Measurements from ENCODE around the gene SEMA5B. TPM values are rescaled to one million over a fixed set of nuclear protein-coding genes. Genes with fewer than 3 reads are reported as not detected.

SEMA5B gene
- total and polyA plus RNA-seq, 2 experiments from 2014 or later, result 8.0 to 26.8 TPM

GRCh38 chr3:122932251-122932967, 95.2 kb downstream of the SEMA5B start:
- Mint-ChIP-seq H3K36me3 (ENCODE audit: low read depth) (no peaks in the 10 kb centered on the region), H3K4me1 (no peaks in the 10 kb centered on the region), H3K27ac (no peak overlapping the region), H3K4me3 (no peak overlapping the region), H3K27me3 (ENCODE audit: insufficient read depth, low read depth, poor library complexity) (peaks cover 8% of the 10 kb centered on the region), H3K9me3 (no peaks in the 10 kb centered on the region)
- no peak for ATAC-seq
- H3K4me1 ChIP-seq (ENCODE audit: insufficient read depth), result no peaks in the 10 kb centered on the region
- no peaks in the 10 kb centered on the region for H3K79me2 ChIP-seq (replicated peaks; ENCODE audit: insufficient read depth)
- H3K27ac ChIP-seq (ENCODE audit: low read depth), result no peak overlapping the region
- no peaks in the 10 kb centered on the region for H3F3A ChIP-seq (replicated peaks; ENCODE audit: low read depth)
- no peak for DNase-seq (ENCODE audit: low spot score)
- no peaks in the 10 kb centered on the region; the same call in 1 of the 2 replicates for H3K36me3 ChIP-seq (ENCODE audit: insufficient read depth)
- no peak overlapping the region for H3K4me2 ChIP-seq
- H3K9me2 ChIP-seq (ENCODE audit: insufficient read depth), result no peaks in the 10 kb centered on the region
- no peak overlapping the region for H2AFZ ChIP-seq
- H3K4me3 ChIP-seq, result no peak overlapping the region
- TF ChIP-seq ETS1 (IDR thresholded peaks at IDR 0.05) (no peak), NANOG (IDR thresholded peaks at IDR 0.05; ENCODE audit: borderline replicate concordance) (no peak), CTCF (conservative IDR thresholded peaks at IDR 0.05; ENCODE audit: low read depth in 2 of 2) (no peak), ZNF462 (CRISPR knock-in tag; IDR thresholded peaks at IDR 0.05) (no peak), JUNB (IDR thresholded peaks at IDR 0.05; ENCODE audit: unreplicated experiment) (no peak), ZNF331 (CRISPR knock-in tag; IDR thresholded peaks at IDR 0.05; ENCODE audit: low read depth) (no peak), ZNF114 (CRISPR knock-in tag; IDR thresholded peaks at IDR 0.05) (no peak), STAT1 (IDR thresholded peaks at IDR 0.05; ENCODE audit: unreplicated experiment) (no peak), POLR2AphosphoS5 (IDR thresholded peaks at IDR 0.05; ENCODE audit: low read depth) (no peak), EZH2phosphoT487 (IDR thresholded peaks at IDR 0.05; ENCODE audit: unreplicated experiment) (no peak), REST (IDR thresholded peaks at IDR 0.05; ENCODE audit: unreplicated experiment) (no peak), CREB1 (CRISPR knock-in tag; IDR thresholded peaks at IDR 0.05; ENCODE audit: low read depth) (no peak), EZH2 (IDR thresholded peaks at IDR 0.05; ENCODE audit: low read depth, unreplicated experiment) (no peak)
- H4K20me1 ChIP-seq (replicated peaks; ENCODE audit: insufficient read depth), result no peaks in the 10 kb centered on the region; the same call in 1 of the 2 replicates
- H3K27me3 ChIP-seq (ENCODE audit: insufficient read depth), result no peaks in the 10 kb centered on the region
